ENCODE results near the gene FGFRL1.

FGFRL1 gene

DNA sequence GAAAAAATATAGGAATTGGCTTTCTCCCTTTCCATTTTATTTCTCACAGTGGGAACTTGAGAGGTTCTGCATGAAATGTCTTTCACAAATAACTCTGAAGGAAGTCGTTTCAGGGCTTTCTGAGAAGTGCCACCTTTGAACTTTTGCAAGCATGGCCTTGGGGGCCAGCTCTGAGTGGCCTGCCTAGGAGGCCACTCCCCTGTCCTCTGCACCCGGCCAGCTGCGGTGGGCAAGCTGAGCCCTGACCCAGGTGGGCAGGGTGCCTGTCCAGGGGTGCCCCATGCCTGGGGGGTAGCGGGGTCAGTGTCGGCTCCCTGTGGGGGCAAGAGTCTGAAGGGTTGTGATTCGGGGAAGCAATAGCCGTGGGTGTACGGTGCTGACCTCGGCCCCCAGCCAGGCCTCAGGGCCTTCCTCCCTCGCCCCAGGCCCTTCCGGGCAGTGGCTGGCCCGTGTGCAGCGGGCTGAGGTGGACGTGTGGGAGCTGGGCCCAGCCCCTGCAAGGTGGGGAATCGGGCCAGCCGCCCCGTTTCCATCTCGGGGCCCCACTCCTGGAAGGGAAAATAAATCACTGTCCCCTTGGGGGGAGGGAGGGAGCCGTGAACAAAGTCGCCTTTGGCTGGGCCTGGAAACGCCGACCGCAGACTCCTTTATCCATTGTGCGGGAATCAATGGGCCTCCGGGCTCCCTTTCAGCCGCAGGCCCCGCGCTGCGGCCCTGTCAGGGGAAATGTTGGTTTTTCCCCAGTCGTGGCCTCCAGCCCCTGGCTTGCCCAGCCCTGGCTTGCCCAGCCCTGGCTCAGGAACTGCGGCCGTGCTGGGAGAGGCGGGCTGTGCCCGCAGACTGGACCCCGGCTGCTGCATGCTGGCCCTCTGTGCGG is 3.1 kb downstream of the FGFRL1 start:
- Histone ChIP-seq H2AFZ (ENCODE audit: low read depth, low read length) (peak overlapping the region; percentile 15), H3K27me3 (ENCODE audit: insufficient read depth, low read length) (peaks cover 10% of the 10 kb centered on the region), H3K36me3 (ENCODE audit: insufficient read depth, low read length) (peaks cover 11% of the 10 kb centered on the region), H3K4me1 (ENCODE audit: insufficient read depth, low read length) (peaks cover 55% of the 10 kb centered on the region), H3K9me3 (ENCODE audit: low read length) (no peaks in the 10 kb centered on the region), H3K4me3 (ENCODE audit: low read length) (peak overlapping the region; percentile 7)

DNA sequence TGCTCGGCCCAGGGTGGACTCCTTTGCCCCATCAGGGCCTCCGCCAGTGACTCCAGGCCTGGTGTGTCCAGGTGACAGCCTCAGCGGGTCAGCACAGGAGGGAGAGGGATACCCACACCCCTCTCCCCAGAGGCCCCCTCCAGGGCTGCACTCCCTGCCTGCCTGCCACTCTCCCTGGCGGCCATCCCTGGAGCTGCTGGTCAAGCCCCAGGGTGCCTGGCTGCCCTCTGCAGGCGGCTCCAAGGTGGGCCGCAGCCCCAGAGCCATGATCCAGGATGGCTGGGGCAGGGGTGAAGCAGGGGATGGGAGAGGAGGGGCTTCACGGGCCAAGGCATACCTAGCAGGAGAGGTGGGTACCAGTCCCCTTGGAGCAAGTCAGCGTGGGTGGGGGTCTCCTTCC is 3.8 kb downstream of the FGFRL1 start:
- Histone ChIP-seq H3K27me3 (ENCODE audit: insufficient read depth, low read length) (peaks cover 6% of the 10 kb centered on the region), H2AFZ (ENCODE audit: low read depth, low read length) (no peak overlapping the region), H3K4me3 (ENCODE audit: low read length) (peak overlapping the region; percentile 7), H3K4me1 (ENCODE audit: insufficient read depth, low read length) (peaks cover 62% of the 10 kb centered on the region), H3K36me3 (ENCODE audit: insufficient read depth, low read length) (peaks cover 11% of the 10 kb centered on the region), H3K9me3 (ENCODE audit: low read length) (no peaks in the 10 kb centered on the region)

- Histone ChIP-seq H2AFZ (ENCODE audit: low read depth, low read length) (no peak overlapping the region), H3K4me3 (ENCODE audit: low read length) (no peak overlapping the region), H3K4me1 (ENCODE audit: insufficient read depth, low read length) (peaks cover 57% of the 10 kb centered on the region), H3K9me3 (ENCODE audit: low read length) (no peaks in the 10 kb centered on the region), H3K27me3 (ENCODE audit: insufficient read depth, low read length) (peaks cover 1% of the 10 kb centered on the region), H3K36me3 (ENCODE audit: insufficient read depth, low read length) (peaks cover 11% of the 10 kb centered on the region)
Measured at GRCh38 chr4:1015746-1016145, 4.3 kb downstream of the FGFRL1 start.

DNA sequence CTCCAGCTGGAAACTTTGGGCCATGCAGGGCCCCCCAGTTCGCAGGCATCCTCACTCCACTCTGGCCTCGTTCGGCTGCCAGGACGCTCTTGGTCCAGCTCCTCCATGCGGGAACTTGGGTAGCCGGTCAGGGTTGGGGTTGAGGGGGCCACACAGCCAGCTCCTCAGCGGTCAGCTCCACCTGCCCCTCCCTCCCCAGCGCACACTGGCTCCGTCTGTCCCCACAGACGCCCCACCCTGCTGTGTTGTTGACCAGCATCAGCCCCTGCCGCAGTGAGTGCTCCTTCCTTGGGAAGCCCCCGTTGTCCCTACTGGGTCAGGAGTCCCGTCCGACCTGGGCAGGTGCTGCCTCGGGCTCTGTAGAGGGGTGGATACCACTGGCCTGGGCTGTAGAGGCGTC is 5.8 kb downstream of the FGFRL1 start:
- Histone ChIP-seq H2AFZ (ENCODE audit: low read depth, low read length) (no peak overlapping the region), H3K4me1 (ENCODE audit: insufficient read depth, low read length) (peaks cover 54% of the 10 kb centered on the region), H3K4me3 (ENCODE audit: low read length) (no peak overlapping the region), H3K27me3 (ENCODE audit: insufficient read depth, low read length) (no peaks in the 10 kb centered on the region), H3K9me3 (ENCODE audit: low read length) (no peaks in the 10 kb centered on the region), H3K36me3 (ENCODE audit: insufficient read depth, low read length) (peaks cover 14% of the 10 kb centered on the region)

- Histone ChIP-seq H3K27me3 (ENCODE audit: insufficient read depth, low read length) (no peaks in the 10 kb centered on the region), H3K4me1 (ENCODE audit: insufficient read depth, low read length) (peaks cover 53% of the 10 kb centered on the region), H3K4me3 (ENCODE audit: low read length) (no peak overlapping the region), H3K36me3 (ENCODE audit: insufficient read depth, low read length) (peaks cover 17% of the 10 kb centered on the region), H2AFZ (ENCODE audit: low read depth, low read length) (no peak overlapping the region), H3K9me3 (ENCODE audit: low read length) (no peaks in the 10 kb centered on the region)
Measured at GRCh38 chr4:1017706-1018105, 6.3 kb downstream of the FGFRL1 start.

DNA sequence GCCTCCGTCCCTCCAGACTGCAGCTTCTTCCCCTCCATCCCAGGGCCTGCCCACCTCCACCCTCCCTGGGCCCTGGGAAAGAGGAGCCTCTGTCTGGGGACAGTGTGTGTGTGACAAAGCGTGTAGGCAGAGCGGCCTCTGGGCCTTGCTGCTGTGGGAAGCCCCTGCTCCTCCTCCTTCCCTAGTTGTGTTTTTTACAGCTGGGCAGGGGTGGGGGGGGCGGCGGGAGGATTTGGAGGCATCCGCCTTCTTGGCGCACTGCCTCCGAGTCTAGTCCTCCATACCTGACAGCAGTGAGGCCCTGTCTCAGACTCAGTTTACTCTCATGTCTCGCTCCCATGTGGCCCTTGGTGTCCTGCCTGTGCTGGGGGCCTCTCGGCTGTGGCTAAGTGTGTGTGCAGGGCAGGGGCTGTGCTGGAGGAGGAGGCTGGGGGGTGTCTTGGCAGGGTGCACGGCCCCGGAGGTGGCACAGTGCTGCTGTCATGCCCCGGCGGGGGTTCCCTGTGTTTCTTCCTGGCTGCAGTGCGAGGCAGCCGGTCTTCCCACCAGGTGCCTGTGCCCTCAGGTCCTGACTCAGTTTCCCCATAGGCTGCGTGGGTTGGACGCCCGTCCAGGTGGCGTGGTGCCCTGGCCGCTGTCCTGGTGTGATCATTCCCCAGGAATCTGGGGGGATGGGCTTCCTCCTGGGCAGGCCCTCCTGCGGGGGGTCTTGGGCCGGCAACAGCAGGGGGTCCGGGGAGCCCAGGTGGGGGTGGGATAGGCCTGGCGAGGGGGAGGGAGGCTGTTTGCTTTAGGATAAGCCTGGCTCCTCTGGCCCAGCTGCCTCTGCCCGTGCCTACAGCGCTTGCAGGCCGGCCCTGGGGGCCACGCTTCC is 7.0 kb downstream of the FGFRL1 start:
- H3K9me3 ChIP-seq (ENCODE audit: low read length), result no peaks in the 10 kb centered on the region
- H2AFZ ChIP-seq (ENCODE audit: low read depth, low read length), result no peak overlapping the region
- no peak overlapping the region for H3K4me3 ChIP-seq (ENCODE audit: low read length)
- H3K36me3 ChIP-seq (ENCODE audit: insufficient read depth, low read length), result peaks cover 11% of the 10 kb centered on the region
- peaks cover 51% of the 10 kb centered on the region for H3K4me1 ChIP-seq (ENCODE audit: insufficient read depth, low read length)
- H3K27me3 ChIP-seq (ENCODE audit: insufficient read depth, low read length), result no peaks in the 10 kb centered on the region

GRCh38 chr4:1019320-1019719 is 7.9 kb downstream of the FGFRL1 start:
- Histone ChIP-seq H3K9me3 (ENCODE audit: low read length) (no peaks in the 10 kb centered on the region), H3K27me3 (ENCODE audit: insufficient read depth, low read length) (no peaks in the 10 kb centered on the region), H3K4me1 (ENCODE audit: insufficient read depth, low read length) (peaks cover 43% of the 10 kb centered on the region), H3K4me3 (ENCODE audit: low read length) (no peak overlapping the region), H2AFZ (ENCODE audit: low read depth, low read length) (no peak overlapping the region), H3K36me3 (ENCODE audit: insufficient read depth, low read length) (peaks cover 9% of the 10 kb centered on the region)

DNA sequence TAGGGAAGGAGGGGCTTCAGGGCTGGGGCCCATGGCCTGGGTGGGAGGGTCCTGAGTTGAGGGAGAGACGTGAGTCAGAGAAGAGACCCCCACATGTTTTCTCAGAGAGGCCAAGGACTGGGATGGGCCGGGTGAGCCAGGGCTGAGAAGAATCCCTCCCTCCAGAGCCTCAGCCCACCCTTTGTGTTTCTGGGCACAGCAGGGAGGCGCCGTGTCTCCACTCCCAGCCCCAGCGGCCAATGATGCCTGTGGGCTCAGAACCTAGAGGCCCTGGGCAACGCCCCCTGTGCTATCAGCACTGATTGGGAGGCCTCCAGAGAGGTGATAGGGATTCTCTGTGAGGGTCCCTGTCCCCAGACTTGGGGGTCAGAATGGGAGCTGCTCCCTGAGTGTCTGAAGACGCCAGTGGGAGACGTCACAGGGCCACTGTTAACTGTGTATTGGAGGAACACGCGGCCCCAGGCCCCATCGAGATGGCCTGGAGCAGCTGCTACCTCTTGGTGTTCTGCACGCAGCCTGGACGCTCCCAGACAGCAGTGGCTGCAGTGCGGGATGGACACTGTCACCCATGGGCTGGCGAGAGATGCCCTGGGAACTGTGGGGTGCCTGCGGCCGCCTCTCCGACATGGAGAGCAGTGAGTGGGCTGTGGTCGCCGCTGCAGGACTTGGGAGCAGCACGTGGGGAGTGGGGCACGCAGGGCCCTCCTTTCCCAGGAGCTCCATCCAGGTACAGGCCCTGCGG is 8.5 kb downstream of the FGFRL1 start:
- peaks cover 15% of the 10 kb centered on the region for H3K36me3 ChIP-seq (ENCODE audit: insufficient read depth, low read length)
- no peak overlapping the region for H3K4me3 ChIP-seq (ENCODE audit: low read length)
- H3K4me1 ChIP-seq (ENCODE audit: insufficient read depth, low read length), result peaks cover 37% of the 10 kb centered on the region
- H3K27me3 ChIP-seq (ENCODE audit: insufficient read depth, low read length), result no peaks in the 10 kb centered on the region
- no peak overlapping the region for H2AFZ ChIP-seq (ENCODE audit: low read depth, low read length)
- H3K9me3 ChIP-seq (ENCODE audit: low read length), result no peaks in the 10 kb centered on the region

- Histone ChIP-seq H3K4me3 (ENCODE audit: low read length) (no peak overlapping the region), H3K27me3 (ENCODE audit: insufficient read depth, low read length) (no peaks in the 10 kb centered on the region), H2AFZ (ENCODE audit: low read depth, low read length) (no peak overlapping the region), H3K9me3 (ENCODE audit: low read length) (no peaks in the 10 kb centered on the region), H3K4me1 (ENCODE audit: insufficient read depth, low read length) (peaks cover 25% of the 10 kb centered on the region), H3K36me3 (ENCODE audit: insufficient read depth, low read length) (peaks cover 29% of the 10 kb centered on the region)
Measured at GRCh38 chr4:1021386-1022050, 10.1 kb downstream of the FGFRL1 start.

DNA sequence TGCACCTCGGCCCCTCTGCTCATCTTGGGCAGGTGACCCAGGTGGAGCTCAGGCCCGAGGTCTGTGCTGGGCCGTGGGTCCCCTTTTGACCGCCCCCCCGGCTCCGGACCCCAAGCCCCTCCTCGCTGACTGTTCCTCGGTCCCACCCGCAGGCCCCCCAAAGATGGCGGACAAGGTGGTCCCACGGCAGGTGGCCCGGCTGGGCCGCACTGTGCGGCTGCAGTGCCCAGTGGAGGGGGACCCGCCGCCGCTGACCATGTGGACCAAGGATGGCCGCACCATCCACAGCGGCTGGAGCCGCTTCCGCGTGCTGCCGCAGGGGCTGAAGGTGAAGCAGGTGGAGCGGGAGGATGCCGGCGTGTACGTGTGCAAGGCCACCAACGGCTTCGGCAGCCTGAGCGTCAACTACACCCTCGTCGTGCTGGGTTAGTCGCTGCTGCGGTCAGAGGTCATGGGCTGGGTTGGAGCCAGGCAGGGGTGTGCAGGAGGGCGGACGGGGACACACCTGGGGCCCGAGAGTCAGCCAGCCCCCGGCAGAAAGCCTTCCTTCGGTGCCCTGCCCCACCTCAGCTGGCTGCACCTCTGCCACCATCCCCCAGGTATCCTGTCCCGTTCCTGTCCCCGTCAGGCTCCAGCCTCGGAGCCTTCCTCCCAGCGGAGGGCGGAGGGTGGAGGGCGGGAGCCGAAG is 10.8 kb downstream of the FGFRL1 start:
- H3K36me3 ChIP-seq (ENCODE audit: insufficient read depth, low read length), result peaks cover 29% of the 10 kb centered on the region
- H3K4me3 ChIP-seq (ENCODE audit: low read length), result no peak overlapping the region
- peaks cover 25% of the 10 kb centered on the region for H3K4me1 ChIP-seq (ENCODE audit: insufficient read depth, low read length)
- no peaks in the 10 kb centered on the region for H3K27me3 ChIP-seq (ENCODE audit: insufficient read depth, low read length)
- H2AFZ ChIP-seq (ENCODE audit: low read depth, low read length), result no peak overlapping the region
- H3K9me3 ChIP-seq (ENCODE audit: low read length), result no peaks in the 10 kb centered on the region

DNA sequence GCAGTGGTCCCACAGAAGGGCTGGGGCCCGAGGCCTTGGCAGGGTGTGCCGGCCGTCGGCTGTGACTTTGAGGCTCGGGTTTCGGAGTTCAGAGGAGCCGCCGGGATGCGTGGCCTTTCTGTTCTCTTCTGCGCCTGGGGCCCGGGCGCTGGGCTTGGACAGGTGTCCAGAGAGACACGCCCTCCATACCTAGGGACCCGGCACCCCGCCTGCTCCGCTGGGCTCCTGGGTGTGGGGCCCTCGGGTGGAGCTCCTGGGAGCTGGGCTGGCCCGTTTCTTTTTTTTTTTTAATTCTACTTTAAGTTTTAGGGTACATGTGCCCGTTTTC is 11.3 kb downstream of the FGFRL1 start:
- no peaks in the 10 kb centered on the region for H3K27me3 ChIP-seq (ENCODE audit: insufficient read depth, low read length)
- H2AFZ ChIP-seq (ENCODE audit: low read depth, low read length), result no peak overlapping the region
- no peaks in the 10 kb centered on the region for H3K9me3 ChIP-seq (ENCODE audit: low read length)
- peaks cover 23% of the 10 kb centered on the region for H3K4me1 ChIP-seq (ENCODE audit: insufficient read depth, low read length)
- H3K36me3 ChIP-seq (ENCODE audit: insufficient read depth, low read length), result peaks cover 29% of the 10 kb centered on the region
- no peak overlapping the region for H3K4me3 ChIP-seq (ENCODE audit: low read length)

DNA sequence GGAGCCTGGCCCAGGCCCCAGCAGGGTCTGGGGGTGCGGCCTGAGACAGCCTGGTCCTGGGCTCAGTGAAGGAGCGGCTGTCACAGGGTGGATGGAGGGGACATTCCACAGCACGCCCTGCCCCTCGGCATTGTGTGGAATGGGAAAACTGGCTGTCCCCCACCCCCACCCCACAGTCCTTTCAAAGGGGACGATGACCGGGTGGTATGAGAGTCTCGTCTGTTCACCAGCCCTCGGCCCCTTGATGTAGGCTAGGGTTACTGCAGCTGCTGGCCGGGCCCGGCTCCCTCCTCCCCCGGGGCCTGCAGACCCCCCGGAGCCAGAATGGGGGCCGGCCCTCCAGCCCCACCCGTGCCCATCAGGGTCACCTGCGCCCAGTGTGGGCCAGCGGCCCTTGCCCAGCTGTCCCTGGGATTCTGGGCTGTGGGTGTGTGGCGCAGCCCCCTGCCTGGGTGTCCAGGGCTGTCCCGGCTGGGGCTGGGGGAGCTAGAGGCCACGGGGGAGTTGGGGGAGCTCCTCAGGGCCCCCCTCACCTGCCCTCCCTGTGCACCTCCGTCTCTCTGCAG is 11.7 kb downstream of the FGFRL1 start:
- Histone ChIP-seq H3K4me3 (ENCODE audit: low read length) (no peak overlapping the region), H2AFZ (ENCODE audit: low read depth, low read length) (no peak overlapping the region), H3K4me1 (ENCODE audit: insufficient read depth, low read length) (peaks cover 21% of the 10 kb centered on the region), H3K9me3 (ENCODE audit: low read length) (no peaks in the 10 kb centered on the region), H3K36me3 (ENCODE audit: insufficient read depth, low read length) (peaks cover 29% of the 10 kb centered on the region), H3K27me3 (ENCODE audit: insufficient read depth, low read length) (no peaks in the 10 kb centered on the region)

All from neuron (in vitro differentiated cells).